NCI-H187 treated with DMSO at 0.1 percent for 48 hours (cell line): ENCODE data around the gene LYPD1.
"Not testable (repeated sequence)": the region's sequence is repeated elsewhere in the genome, so short reads cannot be mapped to it uniquely, and the experiment has no call there.

ENCODE experiments used
- DNase-seq: peaks from one replicate; lab custom pipeline; 2025; lab: John Stamatoyannopoulos, UW

Gene LYPD1

GRCh38 chr2:132669908-132670495, at the start of gene LYPD1:
Gene LYPD1, minus strand, starts transcription at chr2:132670205. Its CDS starts 273 bp downstream, at chr2:132669932.
- no peak for DNase-seq

- no peak for DNase-seq
Measured at GRCh38 chr2:132719480-132719879, 49.5 kb upstream of the LYPD1 start.

GRCh38 chr2:132716954-132717353, 46.9 kb upstream of the LYPD1 start:
- no peak for DNase-seq

GRCh38 chr2:132715386-132716351, 45.7 kb upstream of the LYPD1 start:
- DNase-seq, result no peak

GRCh38 chr2:132703396-132703795, 33.4 kb upstream of the LYPD1 start:
- no peak for DNase-seq

- DNase-seq, result no peak
Measured at GRCh38 chr2:132701810-132702209, 31.8 kb upstream of the LYPD1 start.

GRCh38 chr2:132699802-132700201, 29.8 kb upstream of the LYPD1 start:
- DNase-seq, result not testable (repeated sequence)

GRCh38 chr2:132698347-132698746, 28.3 kb upstream of the LYPD1 start:
- not testable (repeated sequence) for DNase-seq

GRCh38 chr2:132697556-132698205, 27.7 kb upstream of the LYPD1 start:
- no peak for DNase-seq

GRCh38 chr2:132692816-132693215, 22.8 kb upstream of the LYPD1 start:
- no peak for DNase-seq

GRCh38 chr2:132691556-132691955, 21.6 kb upstream of the LYPD1 start:
- no peak for DNase-seq

GRCh38 chr2:132690664-132691303, 20.8 kb upstream of the LYPD1 start:
- DNase-seq, result no peak

GRCh38 chr2:132681766-132682165, 11.8 kb upstream of the LYPD1 start:
- DNase-seq, result no peak

GRCh38 chr2:132680544-132680943, 10.5 kb upstream of the LYPD1 start:
- DNase-seq, result no peak

- no peak for DNase-seq
Measured at GRCh38 chr2:132678483-132678882, 8.5 kb upstream of the LYPD1 start.

- no peak for DNase-seq
Measured at GRCh38 chr2:132677661-132678060, 7.7 kb upstream of the LYPD1 start.

- no peak for DNase-seq
Measured at GRCh38 chr2:132676999-132677398, 7.0 kb upstream of the LYPD1 start.

GRCh38 chr2:132671151-132671835, 1.3 kb upstream of the LYPD1 start:
- no peak for DNase-seq

- no peak for DNase-seq
Measured at GRCh38 chr2:132670496-132671150, 618 bp upstream of the LYPD1 start.

- DNase-seq, result no peak
Measured at GRCh38 chr2:132668987-132669907, 758 bp downstream of the LYPD1 start.
